ENCODE data around the gene DNAJC27. TPM values are rescaled to one million over a fixed set of nuclear protein-coding genes. Genes with fewer than 3 reads are reported as not detected.

The DNAJC27 gene
- total RNA-seq, 1 experiment from 2014 or later: 5.1 TPM

- Mint-ChIP-seq H3K36me3 (ENCODE audit: insufficient read depth in 1 of 3, low read depth in 3 of 3) (peaks cover 31 to 55% (median 44%) of the 10 kb centered on the region in 3 experiments), H3K27me3 (ENCODE audit: low read depth) (no peaks in the 10 kb centered on the region), H3K4me3 (no peak overlapping the region), H3K4me1 (no peaks in the 10 kb centered on the region), H3K9me3 (peaks cover 0 to 7% of the 10 kb centered on the region in 2 experiments; a peak in 2 of 5 replicates), H3K27ac (no peak overlapping the region)
- H3K4ac ChIP-seq (ENCODE audit: low read depth, low read length): no peak overlapping the region
- WGBS (ENCODE audit: extremely low coverage, insufficient read length, low lambda C conversion rate): no CpG with 5 or more reads among the region's 1 CpG
- no peak for TF ChIP-seq CTCF (conservative IDR thresholded peaks at IDR 0.05)
- no peak for DNase-seq
- no peak overlapping the region for H2BK15ac ChIP-seq (ENCODE audit: low read depth, low read length)
- no peak overlapping the region for H3K4me2 ChIP-seq (ENCODE audit: insufficient read depth, insufficient read length, low read length)
- no peak overlapping the region for H2BK12ac ChIP-seq (ENCODE audit: insufficient read length, low read depth, low read length)
- H3K27me3 ChIP-seq (ENCODE audit: insufficient read depth, low read length): no peaks in the 10 kb centered on the region
- no peak overlapping the region for H3K14ac ChIP-seq (ENCODE audit: insufficient read depth, low read length)
- H2AFZ ChIP-seq (ENCODE audit: low read length): no peak overlapping the region
- no peaks in the 10 kb centered on the region for H3K23me2 ChIP-seq (ENCODE audit: insufficient read length, low read depth, low read length, poor library complexity, severe bottlenecking)
- H4K8ac ChIP-seq (replicated peaks; ENCODE audit: insufficient read length, low read depth, low read length): no peak overlapping the region
- H2AK5ac ChIP-seq (ENCODE audit: insufficient read length, low read length): no peak overlapping the region
- no peaks in the 10 kb centered on the region for H4K20me1 ChIP-seq (ENCODE audit: control insufficient read depth, insufficient read depth, insufficient read length)
- no peak overlapping the region for H2BK5ac ChIP-seq (ENCODE audit: insufficient read length, low read length)
- no peak overlapping the region for H3K56ac ChIP-seq (ENCODE audit: insufficient read length, low read depth, low read length)
- no peaks in the 10 kb centered on the region for H3K9me3 ChIP-seq (ENCODE audit: control insufficient read depth, low read depth, low read length)
- H3K4me1 ChIP-seq (ENCODE audit: insufficient read depth, low read length): no peaks in the 10 kb centered on the region
- H3K9ac ChIP-seq (ENCODE audit: extremely low read depth, insufficient read length, low read length): no peak overlapping the region
- no peak overlapping the region for H2BK20ac ChIP-seq (ENCODE audit: low read depth, low read length, poor library complexity, severe bottlenecking)
- no peak overlapping the region for H3K18ac ChIP-seq (ENCODE audit: insufficient read length, low read depth, low read length)
- H3K23ac ChIP-seq (ENCODE audit: insufficient read length, low read depth, low read length): no peak overlapping the region
- H3T11ph ChIP-seq (ENCODE audit: low read length): no peak overlapping the region
- H3K79me2 ChIP-seq (ENCODE audit: insufficient read depth, low read length): no peaks in the 10 kb centered on the region
- H4K5ac ChIP-seq (ENCODE audit: insufficient read length, low read depth, low read length): no peak overlapping the region
- no peak overlapping the region for H4K91ac ChIP-seq (ENCODE audit: insufficient read length, low read depth, low read length)
- no peak overlapping the region for H2BK120ac ChIP-seq (ENCODE audit: low read depth, low read length, poor library complexity, severe bottlenecking)
- H3K27ac ChIP-seq (ENCODE audit: insufficient read length, low read depth, low read length): no peak overlapping the region
- no peaks in the 10 kb centered on the region for H3K79me1 ChIP-seq (ENCODE audit: insufficient read depth, low read depth, low read length, poor library complexity, severe bottlenecking)
These were observed 14.5 kb downstream of the DNAJC27 start for GRCh38 chr2:24957221-24957620.

Measured in H9 (cell line).